Activated B cell treated with CpG ODN at 0.5 μM for 24 hours (primary cell): ENCODE measurements around the gene LRCOL1. TPM values are rescaled to one million over a fixed set of nuclear protein-coding genes. Genes with fewer than 3 reads are reported as not detected.

Experiments used
- ATAC-seq: fragments of 200-7000 bp; cut with Tn5 transposase; one replicate; pipeline ENCODE4 v1.10.0; 2021; ENCODE audit warnings: low read depth, mild to moderate bottlenecking, moderate library complexity
- CTCF ChIA-PET: fragments of 350-600 bp; sonication (Branson Sonifier 250); formaldehyde crosslinking; loops from one replicate; lab custom pipeline; 2021; ENCODE audit warnings: antibody characterized with exemption; lab: Charles Lee
- POLR2A ChIA-PET: fragments of 350-600 bp; sonication (Branson Sonifier 250); formaldehyde crosslinking; loops from one replicate; lab custom pipeline; 2021; ENCODE audit warnings: antibody characterized with exemption; lab: Charles Lee
- DNase-seq: peaks from one replicate; pipeline ENCODE4 v3.0.0; 2022
- H3K27ac Mint-ChIP-seq: one replicate; pipeline ENCODE4 v1.8.0; 2020; ENCODE audit warnings: mixed read lengths
- H3K27me3 Mint-ChIP-seq: one replicate; pipeline ENCODE4 v1.8.0; 2021; ENCODE audit warnings: mixed read lengths
- H3K36me3 Mint-ChIP-seq: one replicate; pipeline ENCODE4 v1.8.0; 2021; ENCODE audit warnings: low read depth, mixed read lengths
- H3K4me1 Mint-ChIP-seq: one replicate; pipeline ENCODE4 v1.8.0; 2021; ENCODE audit warnings: mixed read lengths
- H3K4me3 Mint-ChIP-seq: one replicate; pipeline ENCODE4 v1.8.0; 2020; ENCODE audit warnings: mild to moderate bottlenecking, mixed read lengths
- H3K9me3 Mint-ChIP-seq: one replicate; pipeline ENCODE4 v1.8.0; 2020; ENCODE audit warnings: mixed read lengths
- CTCF ChIP-seq: fragments of 200-600 bp; IDR thresholded peaks from one replicate; pipeline ENCODE4 v1.8.0; 2022; ENCODE audit warnings: antibody characterized with exemption, mild to moderate bottlenecking
- intact Hi-C: fragments of 100-400 bp; cut with micrococcal nuclease; formaldehyde crosslinking; loops from one replicate; pipeline ENCODE4 v1.15.1; 2024
- total RNA-seq: library from RNA; stranded (reverse); gene quantifications from 2 replicates; pipeline ENCODE4 v1.2.3, GENCODE V29; 2022

LRCOL1 gene
- total RNA-seq, 1 donor from 2014 or later: not detected

- Mint-ChIP-seq H3K36me3 (peaks cover 12% of the 10 kb centered on the region), H3K4me1 (peaks cover 21% of the 10 kb centered on the region), H3K27me3 (no peaks in the 10 kb centered on the region), H3K27ac (no peak overlapping the region), H3K9me3 (no peaks in the 10 kb centered on the region), H3K4me3 (peak overlapping the region; percentile 77)
- ATAC-seq (peak; percentile 69), DNase-seq (peak; percentile 75)
- CTCF ChIA-PET: interaction anchor here (0.9 to 2.9 kb wide), 4 partner anchors 38 to 407 kb away, joined by 4 to 39 read pairs (median 8); no protein-coding TSS in a partner anchor
- POLR2A ChIA-PET: interaction anchor here (1.8 kb wide), 1 partner anchor 146 kb away, joined by 7 read pairs; no protein-coding TSS in a partner anchor
- intact Hi-C loops: loop anchor here (1.0 kb wide), 4 partner anchors 53 to 407 kb away; partner anchors contain the start of gene FBRSL1
- peak; percentile 35 for TF ChIP-seq CTCF
Observed at GRCh38 chr12:132560614-132561426, 49.6 kb downstream of the LRCOL1 start.

- CTCF ChIA-PET: interaction anchor here (2.4 to 2.9 kb wide), 2 partner anchors 37 to 145 kb away, joined by 7 to 39 read pairs; no protein-coding TSS in a partner anchor
- no peak overlapping the region for H3K27ac Mint-ChIP-seq
- POLR2A ChIA-PET: interaction anchor here (0.9 to 1.8 kb wide), 2 partner anchors 145 to 406 kb away, joined by 4 to 7 read pairs; no protein-coding TSS in a partner anchor
- H3K36me3 Mint-ChIP-seq: peaks cover 9% of the 10 kb centered on the region
- no peak for TF ChIP-seq CTCF
- intact Hi-C loops: no loop called here
- peak; percentile 14 for ATAC-seq
- no peaks in the 10 kb centered on the region for H3K9me3 Mint-ChIP-seq
- H3K27me3 Mint-ChIP-seq: no peaks in the 10 kb centered on the region
- H3K4me1 Mint-ChIP-seq: peaks cover 21% of the 10 kb centered on the region
- H3K4me3 Mint-ChIP-seq: no peak overlapping the region
- DNase-seq: no peak
Observed at GRCh38 chr12:132560364-132560613, 50.1 kb downstream of the LRCOL1 start.

GRCh38 chr12:132559652-132560363 lies 50.6 kb downstream of the LRCOL1 start:
- intact Hi-C loops: no loop called here
- peaks cover 21% of the 10 kb centered on the region for H3K4me1 Mint-ChIP-seq
- H3K9me3 Mint-ChIP-seq: no peaks in the 10 kb centered on the region
- POLR2A ChIA-PET: interaction anchor here (0.9 to 1.8 kb wide), 2 partner anchors 145 to 406 kb away, joined by 4 to 7 read pairs; no protein-coding TSS in a partner anchor
- no peak overlapping the region for H3K27ac Mint-ChIP-seq
- peak; percentile 37 for ATAC-seq
- peak; percentile 48 for DNase-seq
- CTCF ChIA-PET: interaction anchor here (0.9 to 2.4 kb wide), 2 partner anchors 37 to 145 kb away, joined by 3 to 7 read pairs; no protein-coding TSS in a partner anchor
- no peaks in the 10 kb centered on the region for H3K27me3 Mint-ChIP-seq
- H3K36me3 Mint-ChIP-seq: peaks cover 4% of the 10 kb centered on the region
- peak overlapping the region; percentile 79 for H3K4me3 Mint-ChIP-seq
- no peak for TF ChIP-seq CTCF

GRCh38 chr12:132558861-132559623 lies 51.3 kb downstream of the LRCOL1 start:
- intact Hi-C loops: no loop called here
- H3K27me3 Mint-ChIP-seq: no peaks in the 10 kb centered on the region
- H3K9me3 Mint-ChIP-seq: no peaks in the 10 kb centered on the region
- H3K4me1 Mint-ChIP-seq: peaks cover 21% of the 10 kb centered on the region
- peak; percentile 32 for ATAC-seq
- peak; percentile 40 for DNase-seq
- POLR2A ChIA-PET: interaction anchor here (0.9 kb wide), 1 partner anchor 405 kb away, joined by 4 read pairs; no protein-coding TSS in a partner anchor
- H3K4me3 Mint-ChIP-seq: peak overlapping the region; percentile 79
- peak overlapping the region; percentile 78 for H3K27ac Mint-ChIP-seq
- peaks cover 4% of the 10 kb centered on the region for H3K36me3 Mint-ChIP-seq
- no peak for TF ChIP-seq CTCF
- CTCF ChIA-PET: interaction anchor here (0.9 to 2.4 kb wide), 3 partner anchors 36 to 144 kb away, joined by 3 to 7 read pairs (median 4); no protein-coding TSS in a partner anchor
